Hematopoietic multipotent progenitor cell treated with erythropoietin and hydrocortisone succinate and interleukin-3 and kit ligand, for 17 days (in vitro differentiated cells): Measurements from ENCODE around the gene TRABD2B.

Source experiments
- DNase-seq: peaks from one replicate; pipeline ENCODE4 v3.0.0-alpha.2; 2015; ENCODE audit warnings: low spot score

The TRABD2B gene

DNA sequence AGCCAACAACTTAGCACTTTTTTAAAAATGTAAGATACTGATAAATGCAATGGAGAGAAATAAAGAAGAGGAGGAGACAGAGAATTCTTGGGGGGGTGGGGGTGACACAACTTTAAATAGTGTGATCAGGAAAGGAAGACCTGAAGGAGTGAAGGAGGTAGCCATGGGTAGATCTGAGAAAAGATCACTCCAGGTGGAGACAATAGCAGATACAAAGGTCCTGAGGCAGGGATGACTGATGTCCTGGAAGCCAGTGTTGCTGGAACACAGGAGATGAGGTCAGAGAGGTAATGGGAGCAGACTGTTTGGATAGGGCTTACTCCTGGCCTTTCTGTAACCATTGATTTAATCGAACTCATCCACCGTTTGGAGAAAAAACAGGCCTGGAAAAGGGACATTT is 24.6 kb upstream of the TRABD2B start:
- DNase-seq = no peak

DNA sequence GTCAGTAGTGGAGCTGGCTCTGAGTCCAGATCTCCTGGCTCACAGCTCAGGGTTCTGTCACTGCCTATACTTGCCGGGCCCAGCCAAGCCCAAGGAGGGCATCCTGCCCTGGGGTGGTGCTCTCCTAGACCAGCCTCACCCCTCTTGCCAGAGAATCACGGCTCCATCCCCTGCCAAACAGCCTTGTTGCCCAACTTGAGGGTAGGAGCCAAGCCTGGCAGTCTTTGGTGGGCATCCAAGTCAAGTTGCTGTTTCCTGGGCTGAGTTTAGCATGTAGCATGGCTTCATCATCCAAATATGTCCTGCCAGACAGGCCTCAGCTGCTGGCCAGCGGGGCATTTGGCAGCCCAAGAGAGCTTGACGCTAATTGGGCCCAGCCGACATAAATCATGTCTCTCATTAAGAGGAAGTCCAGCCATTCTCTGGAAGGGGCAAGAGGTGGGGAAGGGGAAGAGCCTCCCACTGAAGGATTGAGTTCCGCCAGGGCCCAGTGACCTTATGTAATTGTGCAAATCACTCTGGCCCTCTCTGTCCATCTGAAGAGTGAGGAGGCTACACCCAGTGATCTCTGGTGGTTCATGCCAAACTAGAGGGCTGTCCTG is 22.6 kb upstream of the TRABD2B start:
- DNase-seq = no peak

DNA sequence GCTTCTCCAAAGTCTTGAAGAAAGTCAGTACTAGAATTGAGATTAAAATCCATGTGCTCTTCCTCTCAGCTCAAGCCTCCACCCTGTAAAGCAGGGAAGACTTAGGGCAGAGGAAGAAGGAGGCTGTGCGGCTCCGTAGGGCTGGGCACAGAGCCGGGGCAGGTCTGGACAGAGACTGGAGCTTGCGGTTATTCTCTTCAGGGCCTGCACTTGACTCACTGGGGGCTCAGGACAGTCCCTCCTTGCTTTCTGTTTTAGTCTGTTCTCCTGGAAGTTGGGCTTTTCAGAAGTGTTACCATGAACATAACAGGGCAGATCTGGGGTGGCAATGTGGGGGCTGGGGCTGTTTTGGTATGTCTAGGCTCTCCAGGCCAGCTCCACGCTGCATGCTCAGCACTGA is 21.6 kb upstream of the TRABD2B start:
- no peak for DNase-seq

DNA sequence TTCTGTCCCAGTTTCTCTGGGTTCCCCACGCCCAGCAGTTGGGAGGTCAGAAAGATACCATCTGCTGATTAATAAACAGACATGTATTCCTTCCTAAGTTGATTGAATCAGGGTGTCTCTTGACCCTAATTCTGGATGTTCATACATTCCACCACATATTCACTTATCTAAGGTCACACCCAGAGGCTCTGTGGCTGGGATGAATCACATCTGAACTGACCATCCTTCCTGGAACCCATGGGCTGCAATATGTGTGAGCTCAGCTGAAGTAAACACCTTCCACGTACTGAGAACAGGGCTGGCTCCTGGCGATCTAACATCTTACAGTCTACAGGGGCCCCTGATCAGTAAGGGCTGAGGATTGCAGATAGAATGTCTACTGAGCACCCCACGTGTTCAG is 20.5 kb upstream of the TRABD2B start:
- DNase-seq = no peak

DNA sequence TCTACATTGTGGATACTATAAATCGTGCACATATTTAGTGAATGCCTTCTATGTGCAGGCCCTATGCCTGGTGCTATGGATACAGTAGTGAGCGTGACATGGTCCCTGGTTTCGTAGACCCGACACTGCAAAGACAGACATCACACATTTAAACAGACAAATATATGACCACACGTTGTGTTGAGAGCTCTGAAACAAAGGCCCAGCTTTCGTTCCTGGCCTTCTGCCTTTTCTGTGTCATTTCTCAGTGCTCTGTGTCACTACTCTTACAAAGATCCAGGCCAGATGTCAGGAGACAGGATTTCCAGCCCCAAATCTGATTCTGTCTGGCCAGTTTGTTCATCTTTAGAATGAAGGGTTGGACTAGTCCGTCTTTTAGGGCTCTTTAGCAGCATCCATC is 19.3 kb upstream of the TRABD2B start:
- DNase-seq = no peak

DNA sequence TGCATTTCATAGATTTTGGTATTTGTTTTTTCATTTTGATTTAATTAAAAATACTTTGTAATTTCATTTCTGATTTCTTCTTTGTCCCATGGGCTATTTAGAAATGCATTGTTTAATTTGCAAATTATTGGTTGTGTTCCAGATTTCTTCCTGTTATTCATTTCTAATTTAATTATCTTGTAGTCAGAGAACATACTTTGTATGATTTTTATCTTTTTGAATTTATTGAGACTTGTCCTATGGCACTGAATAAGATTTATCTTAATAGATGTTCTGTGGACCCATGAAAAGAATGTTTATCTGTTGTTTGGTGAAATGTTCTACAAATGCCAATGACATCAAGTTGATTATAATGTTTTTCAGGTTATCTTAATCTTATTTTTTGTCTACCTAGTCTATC is 16.1 kb upstream of the TRABD2B start:
- no peak for DNase-seq

DNA sequence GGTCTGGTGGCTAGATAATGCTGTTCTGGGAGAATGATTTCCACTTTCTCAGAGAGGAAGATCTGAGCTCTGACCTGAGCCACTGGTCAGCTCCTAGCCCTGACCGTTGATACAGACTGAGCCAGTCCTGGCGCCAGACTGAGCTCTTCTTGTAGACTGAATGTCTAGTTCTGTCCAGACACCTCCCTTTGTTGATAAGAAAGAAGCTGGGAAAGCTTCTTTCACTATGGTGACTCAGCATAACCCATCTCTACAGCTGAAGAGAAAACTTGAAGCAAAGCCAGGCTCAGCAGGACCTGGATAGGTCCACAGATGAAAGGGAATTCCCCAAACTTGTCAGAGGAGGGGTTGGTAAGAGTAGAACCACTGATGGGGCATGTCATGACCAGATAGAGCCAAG is 9.9 kb upstream of the TRABD2B start:
- no peak for DNase-seq

DNA sequence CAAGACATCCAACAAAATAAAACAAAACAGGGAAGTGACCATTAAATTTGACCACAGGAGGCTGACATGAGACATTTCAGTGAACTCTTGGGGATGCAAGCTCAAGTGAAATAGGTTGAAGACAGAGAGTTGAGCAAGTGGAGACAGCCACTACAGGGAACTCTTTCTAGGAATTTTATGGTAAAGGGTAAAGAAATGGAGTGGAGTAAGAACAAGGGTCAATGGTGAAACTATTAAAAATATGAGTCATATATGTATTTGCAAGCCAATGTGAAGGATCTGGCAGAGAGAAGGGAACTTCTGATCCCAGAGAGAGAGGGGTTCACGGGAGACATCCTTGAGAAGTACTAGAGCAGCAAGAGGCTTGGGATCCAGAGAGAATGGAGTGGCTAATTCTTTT is 9.1 kb upstream of the TRABD2B start:
- no peak for DNase-seq

DNA sequence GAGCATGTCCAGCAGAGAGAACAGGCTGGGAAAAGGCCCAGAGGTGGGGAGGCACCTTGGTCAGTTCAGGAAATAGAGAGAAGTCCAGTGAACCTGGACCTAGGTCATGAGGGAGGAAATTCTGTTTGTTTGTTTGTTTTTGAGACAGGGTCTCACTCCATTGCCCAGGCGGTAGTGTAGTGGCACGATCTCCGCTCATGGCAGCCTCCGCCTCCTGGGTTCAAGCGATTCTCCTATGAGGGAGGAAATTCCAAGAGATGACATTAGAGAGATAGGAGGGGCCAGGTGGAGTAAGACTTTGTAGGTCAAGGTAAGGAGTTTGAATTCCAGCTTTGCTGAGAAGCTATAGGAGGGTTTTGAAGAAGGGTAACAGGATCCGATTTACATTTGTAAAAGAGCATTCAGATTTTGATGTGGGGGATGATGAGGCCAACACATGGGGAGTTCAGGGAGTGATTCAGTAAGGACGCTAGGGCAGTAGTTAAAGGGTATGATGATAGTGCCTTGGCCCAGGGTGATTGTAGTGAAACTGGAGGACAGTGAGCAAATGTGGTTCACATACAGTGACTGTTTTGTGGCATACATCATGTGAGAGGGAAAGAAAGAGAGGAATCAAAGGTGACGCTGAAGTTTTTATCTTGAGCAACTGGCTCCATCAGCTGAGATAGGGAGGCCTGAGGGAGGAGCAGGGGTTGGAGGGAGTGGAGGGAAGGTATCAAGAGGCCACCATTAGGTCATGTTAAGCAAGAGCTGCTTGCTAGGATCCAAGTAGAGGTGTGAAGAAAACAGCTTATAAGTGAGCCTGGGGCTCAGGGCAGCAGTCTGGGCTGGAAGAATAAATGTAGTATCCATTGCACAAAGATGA is 8.3 kb upstream of the TRABD2B start:
- DNase-seq = no peak

DNA sequence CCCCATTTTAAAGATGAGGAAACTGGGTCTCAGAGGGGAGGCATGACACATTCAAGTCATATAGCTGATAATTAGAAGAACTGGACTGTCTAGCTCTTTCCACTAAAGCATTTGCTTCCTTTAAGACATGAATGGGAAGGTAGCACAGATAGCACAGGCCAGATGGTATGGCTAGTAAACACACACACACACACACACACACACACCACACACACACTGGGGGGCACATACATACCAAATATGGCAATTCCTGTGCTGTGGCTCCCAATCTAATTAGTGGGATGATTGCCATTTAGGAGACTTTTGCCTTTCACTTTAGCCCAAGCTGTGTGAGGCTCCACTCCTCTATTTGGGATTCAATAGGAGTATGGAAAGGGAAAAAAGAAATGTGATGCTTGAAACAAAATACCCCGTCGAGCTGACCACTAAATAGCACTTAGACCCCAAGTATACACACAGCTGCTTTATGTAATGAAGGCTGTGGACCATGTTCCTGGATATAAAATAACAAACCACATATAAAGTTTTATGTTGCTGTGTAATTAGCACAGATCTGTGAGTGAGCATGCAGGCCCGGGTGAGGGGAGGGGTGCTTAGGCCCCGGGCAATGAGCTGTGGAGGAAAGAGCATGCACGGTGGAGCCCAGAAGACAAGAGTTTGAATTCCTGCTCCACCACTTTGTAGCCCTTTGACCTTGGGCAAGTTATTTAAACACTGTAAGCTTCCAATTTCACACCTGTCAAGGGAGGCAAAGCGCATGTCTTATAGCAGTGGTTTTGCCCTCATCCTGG is 6.8 kb upstream of the TRABD2B start:
- DNase-seq = no peak

DNA sequence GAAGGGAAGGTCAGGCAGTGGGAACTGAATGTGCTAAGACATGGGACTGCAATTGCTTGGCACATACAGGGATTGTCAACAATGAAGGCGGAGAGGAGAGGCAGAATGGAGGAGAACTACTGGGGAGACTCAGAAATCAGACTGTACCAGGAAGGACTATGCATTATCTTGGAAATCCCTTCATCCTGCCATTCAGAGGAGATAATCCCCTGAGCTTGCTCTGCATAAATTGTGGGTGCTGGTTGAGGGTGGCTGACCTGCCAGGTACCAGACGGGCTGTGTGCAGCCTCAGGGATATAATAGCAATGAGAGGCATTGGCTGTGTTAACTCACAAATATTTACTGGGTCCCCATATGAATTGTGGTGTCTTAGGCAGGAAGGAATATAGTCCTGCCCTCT is 5.0 kb upstream of the TRABD2B start:
- no peak for DNase-seq

DNA sequence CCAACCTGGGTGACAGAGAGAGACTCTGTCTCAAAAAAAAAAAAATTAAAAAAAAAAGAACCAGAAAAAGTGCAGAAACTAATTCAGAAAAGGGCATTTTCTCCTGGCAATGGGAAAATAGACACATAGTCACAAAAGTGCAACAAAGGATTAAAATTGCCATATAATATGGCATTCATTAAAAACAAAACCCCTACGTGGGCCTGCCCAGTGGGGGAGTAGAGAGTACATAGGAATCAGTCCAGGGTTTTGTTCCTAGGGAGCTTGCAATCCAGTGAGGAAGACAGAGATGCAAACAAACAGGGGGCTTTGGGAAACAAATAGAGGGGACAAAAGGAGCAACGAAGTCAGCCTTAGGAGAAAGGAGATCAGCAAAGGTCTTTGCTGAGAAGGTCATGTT is 4.5 kb upstream of the TRABD2B start:
- no peak for DNase-seq

DNA sequence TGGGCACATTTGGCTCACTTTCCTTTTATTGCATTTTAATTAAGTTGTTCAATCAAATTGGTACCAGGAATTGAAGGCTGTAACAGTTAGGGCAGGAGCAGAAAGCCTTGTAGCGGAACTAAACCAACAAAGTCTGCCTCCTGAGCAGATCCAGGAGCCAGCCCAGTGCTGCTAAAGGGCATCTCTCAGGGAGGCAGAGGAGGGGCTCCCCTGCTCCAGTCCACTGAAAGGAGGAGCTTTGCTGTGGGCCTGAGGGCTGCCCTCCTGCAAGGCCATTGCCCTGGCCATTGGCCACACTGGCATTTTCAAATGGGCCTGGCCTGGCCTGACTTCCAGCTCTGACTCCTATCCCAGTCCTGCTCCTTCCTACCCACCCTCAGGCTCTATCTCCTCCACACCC is 3.7 kb upstream of the TRABD2B start:
- no peak for DNase-seq

DNA sequence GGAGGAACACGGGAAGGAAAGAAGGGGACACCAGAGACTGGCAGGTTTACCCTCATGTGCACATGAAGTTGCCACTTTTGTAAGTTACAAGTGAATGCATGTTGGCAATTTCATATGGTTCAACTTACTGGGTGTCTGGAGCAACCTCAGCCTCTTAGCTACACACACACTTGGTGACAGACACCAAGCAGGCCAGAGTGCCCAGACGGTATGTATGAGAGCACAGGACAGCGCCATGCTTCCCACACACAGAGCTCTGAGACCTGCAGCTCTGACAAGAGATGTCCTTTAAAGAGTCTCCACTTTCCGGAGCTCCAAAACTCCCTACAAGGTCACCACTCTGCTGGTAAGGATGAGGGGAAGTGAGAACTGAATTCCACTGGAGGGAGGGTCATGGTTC is 1.9 kb upstream of the TRABD2B start:
- DNase-seq = no peak

DNA sequence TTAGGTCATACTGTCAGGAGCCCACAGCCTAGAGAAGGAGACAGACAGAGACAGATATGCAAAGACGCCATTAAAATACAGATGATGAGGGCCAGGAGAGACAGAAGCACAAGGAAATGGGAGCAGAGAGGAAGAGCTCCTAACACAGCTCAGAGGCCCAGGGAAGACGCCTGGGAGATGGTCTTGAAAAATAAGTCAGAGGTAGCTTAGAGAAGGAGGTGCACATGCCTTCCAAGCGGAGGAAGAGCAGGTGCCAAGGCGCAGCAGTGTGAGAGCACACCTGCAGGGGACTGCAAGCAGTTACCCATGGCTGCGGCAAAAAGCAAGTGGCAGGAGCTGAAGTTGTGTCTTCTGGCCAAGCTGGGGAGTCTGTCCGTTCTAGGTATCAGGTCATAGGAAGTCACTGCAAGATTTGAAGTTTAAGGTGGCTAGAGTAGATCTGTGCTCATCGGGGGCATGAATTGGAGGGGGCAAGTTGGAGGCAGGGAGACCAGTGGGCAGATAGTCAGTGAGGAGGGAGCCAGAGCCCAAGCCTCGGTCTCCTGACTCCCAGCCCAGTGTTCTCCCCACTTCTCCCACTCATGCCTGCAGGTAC is 1.3 kb upstream of the TRABD2B start:
- DNase-seq = no peak

DNA sequence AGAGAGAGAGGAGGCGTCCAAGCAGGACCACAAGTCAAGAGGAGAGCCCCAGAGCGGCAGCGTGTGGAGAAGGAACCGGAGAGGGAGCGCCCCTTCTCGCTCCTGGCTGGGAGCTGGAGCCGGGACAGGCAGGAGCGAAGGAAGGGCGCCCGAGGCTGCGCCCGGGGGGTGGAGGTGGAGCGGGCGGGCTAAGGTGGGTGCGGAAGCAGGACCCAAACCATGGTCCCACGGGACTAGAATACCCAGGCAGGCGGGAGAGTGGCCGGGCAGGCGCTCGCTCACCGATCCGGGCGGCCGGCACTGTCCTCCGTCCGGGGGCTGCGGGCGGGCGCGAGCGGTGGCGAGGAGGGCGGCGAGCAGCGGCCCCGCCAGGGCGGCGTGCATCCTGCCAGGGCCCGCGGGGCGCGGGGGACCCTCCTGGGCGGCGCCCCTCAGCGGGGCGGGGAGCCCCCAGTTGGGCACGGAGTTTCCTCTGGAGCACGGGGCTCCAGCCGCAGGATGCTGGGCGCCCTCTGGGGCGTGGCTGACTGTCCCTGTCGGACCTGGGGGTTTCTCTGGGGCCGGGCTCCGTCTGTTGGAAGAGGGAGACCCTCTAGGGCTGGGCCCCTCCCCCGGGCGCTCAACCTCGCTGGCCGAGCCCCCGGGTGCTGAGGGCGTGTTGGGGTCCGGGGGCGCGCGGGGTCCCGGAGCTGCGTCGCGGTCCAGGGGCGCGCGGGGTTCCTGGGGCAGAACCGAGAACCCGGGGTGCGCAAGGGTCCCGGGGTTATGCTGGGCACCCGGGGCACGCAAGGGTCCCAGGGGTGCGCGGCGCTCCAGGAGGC is 569 bp downstream of the TRABD2B start:
- no peak for DNase-seq

DNA sequence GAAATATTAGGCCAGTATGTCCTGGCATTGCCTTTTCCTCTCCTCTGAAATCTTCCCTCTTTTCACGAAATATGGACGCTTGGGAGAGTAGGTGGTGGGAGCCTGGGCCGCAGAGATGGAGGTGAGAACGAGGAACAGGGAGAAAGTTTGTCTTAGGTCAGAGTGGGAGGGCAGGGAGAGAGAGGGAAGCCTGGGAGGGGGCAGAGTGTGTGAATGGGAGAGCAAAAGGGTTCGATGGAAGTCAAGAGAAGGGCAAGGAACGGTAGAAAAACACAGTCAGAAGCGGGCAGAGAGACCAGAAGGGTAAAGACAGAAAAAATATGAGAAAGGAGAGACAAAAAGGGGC is 1.2 kb downstream of the TRABD2B start:
- no peak for DNase-seq

DNA sequence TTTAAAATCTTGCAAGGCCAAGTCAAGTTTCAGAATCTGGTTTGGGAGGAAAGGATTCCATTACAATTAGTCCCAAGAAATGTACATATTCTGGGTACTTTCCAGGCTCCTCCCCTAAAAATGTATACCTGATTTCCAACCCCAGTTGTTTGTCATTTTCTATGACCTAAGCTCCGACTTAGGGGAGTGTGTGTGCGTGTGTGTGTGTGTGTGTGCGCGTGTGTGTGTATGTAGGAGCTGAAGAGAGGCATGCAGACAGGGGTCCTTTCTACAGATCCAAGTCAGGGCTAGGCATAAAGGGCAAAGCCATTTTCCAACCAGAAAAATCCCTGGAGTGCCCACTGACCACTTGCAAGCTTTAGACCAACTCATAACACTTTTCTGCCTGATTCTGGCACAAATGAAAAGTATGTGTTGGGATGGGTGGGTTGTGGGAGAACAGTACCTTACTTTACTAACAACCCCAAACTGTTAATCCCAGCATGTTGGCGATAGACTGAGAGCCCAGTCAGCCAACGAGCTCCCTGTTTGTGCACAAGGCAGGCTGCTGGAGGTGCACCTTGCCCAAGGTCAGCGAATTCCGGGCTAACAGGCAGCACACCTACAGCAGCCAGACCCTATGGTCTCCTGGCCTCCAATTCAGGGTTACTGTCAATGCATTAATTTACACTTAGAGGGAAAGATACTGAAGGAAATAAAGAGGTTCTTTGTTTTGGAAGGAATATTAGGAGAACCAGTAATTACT is 1.7 kb downstream of the TRABD2B start:
- DNase-seq = no peak

DNA sequence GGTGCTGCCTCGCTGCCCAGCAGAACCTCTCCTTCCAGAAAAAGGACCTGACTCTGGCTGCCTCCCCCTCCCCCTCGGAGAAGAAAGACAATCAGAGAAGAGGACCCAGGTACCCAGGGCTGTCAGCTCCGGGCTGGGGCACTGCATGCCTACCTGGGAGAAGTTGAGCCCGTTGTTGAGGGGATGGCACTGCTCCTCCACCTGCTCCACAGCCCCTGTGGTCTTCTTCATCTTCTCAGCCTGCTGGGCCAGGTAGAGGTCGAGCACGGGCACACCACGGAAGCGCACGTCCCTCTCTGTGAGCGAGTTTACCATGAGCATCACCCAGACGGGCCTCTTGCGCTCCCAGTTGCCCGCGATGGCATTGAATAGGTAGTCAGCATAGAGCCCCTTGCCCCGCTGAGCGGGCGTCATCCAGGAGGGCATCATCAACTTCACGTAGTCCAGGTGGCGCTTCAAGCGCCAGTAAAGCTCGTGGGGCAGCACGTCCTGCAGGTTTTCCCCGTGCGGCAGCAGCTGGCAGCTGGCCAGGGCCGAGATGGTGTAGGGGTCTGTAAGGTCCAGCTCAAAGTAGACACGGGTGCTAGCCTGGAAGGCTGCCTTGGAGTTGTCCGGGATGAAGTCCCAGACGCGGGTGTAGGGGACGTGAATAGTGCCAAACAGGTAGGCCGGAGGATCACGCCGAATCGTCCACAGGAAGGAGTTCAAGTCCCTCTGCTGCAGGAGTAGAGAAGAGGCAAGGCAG is 3.1 kb downstream of the TRABD2B start:
- no peak for DNase-seq

DNA sequence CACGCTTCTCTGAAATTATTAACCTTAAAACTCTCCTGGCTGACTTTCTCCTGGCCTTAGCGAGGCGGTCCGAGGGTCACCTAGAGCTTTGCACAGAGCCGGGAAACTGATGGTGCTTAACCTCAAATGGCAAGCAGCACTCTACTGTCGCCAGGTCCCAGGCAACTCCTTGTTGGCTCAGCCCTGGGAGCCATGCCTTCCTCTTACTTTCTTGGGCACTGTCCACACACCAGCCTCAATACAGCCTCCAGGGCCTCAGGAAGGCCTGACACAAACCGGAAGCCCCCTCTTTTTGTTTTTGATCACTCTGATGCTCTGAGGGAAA is 3.8 kb downstream of the TRABD2B start:
- DNase-seq = no peak
